H1 (cell line): Measurements from ENCODE around the gene CHN2. TPM values are rescaled to one million over a fixed set of nuclear protein-coding genes. Genes with fewer than 3 reads are reported as not detected.

Experiments used
- CTCF ChIA-PET: fragments of 300-600 bp; sonication (Branson Sonifier 250); formaldehyde crosslinking; loops from one replicate; lab custom pipeline; 2021; ENCODE audit not compliant: partially characterized antibody; lab: Charles Lee
- POLR2A ChIA-PET: fragments of 300-600 bp; sonication (Branson Sonifier 250); formaldehyde crosslinking; loops from one replicate; lab custom pipeline; 2021; ENCODE audit warnings: inconsistent platforms; ENCODE audit not compliant: partially characterized antibody; lab: Charles Lee
- DNase-seq, 2 experiments: peaks; one replicate each; pipeline versions ENCODE4 v3.0.0 to v3.0.0-alpha.2; 2010 to 2022; ENCODE audit warnings: low spot score in 2 of 2, low read depth in 1 of 2, mixed read lengths in 1 of 2
- FAIRE-seq: peaks from 2 replicates; lab custom pipeline; 2011; peaks lifted over from hg19 to GRCh38; lab: Jason Lieb, UNC
- H2AFZ ChIP-seq: 2 replicates; pipeline ENCODE4 v1.8.1; 2012; ENCODE audit warnings: low read length, inconsistent platforms
- H2AK5ac ChIP-seq: 2 replicates; pipeline ENCODE4 v1.6.1; 2013; ENCODE audit warnings: low read depth, low read length
- H2BK120ac ChIP-seq: replicated peaks from 2 replicates; pipeline ENCODE3; 2013; ENCODE audit warnings: low read depth, low read length, inconsistent platforms
- H2BK12ac ChIP-seq: 2 replicates; pipeline ENCODE4 v1.6.1; 2013; ENCODE audit warnings: low read depth, low read length
- H2BK15ac ChIP-seq: 2 replicates; pipeline ENCODE4 v1.6.1; 2013; ENCODE audit warnings: low read length
- H2BK20ac ChIP-seq: 2 replicates; pipeline ENCODE4 v1.6.1; 2013; ENCODE audit warnings: low read length
- H2BK5ac ChIP-seq: 2 replicates; pipeline ENCODE4 v1.6.1; 2013; ENCODE audit warnings: low read depth, low read length
- H3K14ac ChIP-seq: 2 replicates; pipeline ENCODE4 v1.6.1; 2013; ENCODE audit warnings: inconsistent platforms; ENCODE audit not compliant: insufficient read length
- H3K18ac ChIP-seq: 2 replicates; pipeline ENCODE4 v1.6.1; 2013; ENCODE audit warnings: low read length; ENCODE audit errors: extremely low read depth
- H3K23ac ChIP-seq: 2 replicates; pipeline ENCODE4 v1.6.1; 2013; ENCODE audit warnings: inconsistent platforms; ENCODE audit not compliant: insufficient read length
- H3K23me2 ChIP-seq: 2 replicates; pipeline ENCODE4 v1.6.1; 2013; ENCODE audit warnings: low read depth, low read length
- H3K27ac ChIP-seq: 2 replicates; pipeline ENCODE4 v1.6.1; 2011; ENCODE audit warnings: low read depth, low read length, inconsistent platforms
- H3K27me3 ChIP-seq, 4 experiments: replicated peaks in 1 of 4; 1 replicate in 1 of 4; 2 replicates in 3 of 4; pipeline versions ENCODE4 v1.6.1 to v1.8.1; 2011 to 2013; ENCODE audit warnings: low read length in 3 of 4, mild to moderate bottlenecking in 3 of 4, inconsistent platforms in 2 of 4, mixed read lengths in 2 of 4, moderate library complexity in 1 of 4; ENCODE audit not compliant: control insufficient read depth in 3 of 4, insufficient read depth in 3 of 4; ENCODE audit errors: extremely low read depth in 1 of 4
- H3K36me3 ChIP-seq, 4 experiments: 2 replicates each; pipeline versions ENCODE4 v1.6.1 to v1.8.1; 2011 to 2013; ENCODE audit warnings: mild to moderate bottlenecking in 4 of 4, low read length in 3 of 4, moderate library complexity in 2 of 4, control low read depth in 1 of 4, inconsistent platforms in 1 of 4; ENCODE audit not compliant: insufficient read depth in 4 of 4, control insufficient read depth in 2 of 4
- H3K4ac ChIP-seq: replicated peaks from 2 replicates; pipeline ENCODE3; 2013; ENCODE audit warnings: low read length, low read depth, mixed read lengths, inconsistent platforms; ENCODE audit not compliant: insufficient read length
- H3K4me1 ChIP-seq, 4 experiments: replicated peaks in 1 of 4; 1 replicate in 1 of 4; 2 replicates in 3 of 4; pipeline versions ENCODE4 v1.6.1 to v1.8.1; 2011 to 2013; ENCODE audit warnings: low read length in 3 of 4, inconsistent platforms in 2 of 4, mixed read lengths in 1 of 4; ENCODE audit not compliant: insufficient read depth in 4 of 4, control insufficient read depth in 3 of 4
- H3K4me2 ChIP-seq, 2 experiments: 2 replicates each; pipeline versions ENCODE4 v1.6.1 to v1.8.1; 2011 to 2013; ENCODE audit warnings: low read depth in 2 of 2, low read length in 2 of 2, control low read depth in 1 of 2, inconsistent platforms in 1 of 2, mild to moderate bottlenecking in 1 of 2; ENCODE audit not compliant: insufficient read depth in 1 of 2
- H3K4me3 ChIP-seq, 4 experiments: fragments of 200-600, 300-600 bp in 1 of 4; sonication (generic), shearing (Covaris generic), sonication (Bioruptor Twin) in 1 of 4; 2 replicates each; pipeline versions ENCODE4 v1.5.1 to v1.8.1; 2011 to 2016; ENCODE audit warnings: low read length in 4 of 4, low read depth in 3 of 4, control low read depth in 2 of 4, inconsistent platforms in 2 of 4, mild to moderate bottlenecking in 2 of 4, mixed read lengths in 1 of 4, moderate library complexity in 1 of 4; ENCODE audit not compliant: insufficient read depth in 2 of 4; ENCODE audit errors: extremely low read depth in 1 of 4
- H3K56ac ChIP-seq: replicated peaks from 2 replicates; pipeline ENCODE3; 2013; ENCODE audit warnings: low read depth, mild to moderate bottlenecking, mixed read lengths, low read length, inconsistent platforms; ENCODE audit not compliant: insufficient read length
- H3K79me1 ChIP-seq: 2 replicates; pipeline ENCODE4 v1.6.1; 2013; ENCODE audit warnings: low read depth, low read length, control low read depth
- H3K79me2 ChIP-seq, 2 experiments: 2 replicates each; pipeline versions ENCODE4 v1.6.1 to v1.8.1; 2012 to 2013; ENCODE audit warnings: low read length in 2 of 2, mild to moderate bottlenecking in 2 of 2, inconsistent platforms in 1 of 2; ENCODE audit not compliant: insufficient read depth in 2 of 2, control insufficient read depth in 1 of 2
- H3K9ac ChIP-seq, 4 experiments: replicated peaks in 1 of 4; 1 replicate in 1 of 4; 2 replicates in 3 of 4; pipeline versions ENCODE4 v1.6.1 to v1.8.1; 2011 to 2013; ENCODE audit warnings: low read depth in 3 of 4, low read length in 3 of 4, control low read depth in 2 of 4, mild to moderate bottlenecking in 2 of 4, moderate library complexity in 2 of 4, inconsistent platforms in 1 of 4; ENCODE audit errors: extremely low read depth in 1 of 4
- H3K9me3 ChIP-seq, 2 experiments: 2 replicates each; pipeline versions ENCODE4 v1.6.1 to v1.8.1; 2012 to 2013; ENCODE audit warnings: mild to moderate bottlenecking in 2 of 2, moderate library complexity in 2 of 2, control low read depth in 1 of 2, inconsistent platforms in 1 of 2, low read depth in 1 of 2, low read length in 1 of 2, mixed read lengths in 1 of 2; ENCODE audit not compliant: insufficient read depth in 2 of 2
- H4K20me1 ChIP-seq, 2 experiments: replicated peaks in 1 of 2; 2 replicates each; pipeline versions ENCODE3 to v1.8.1; 2011 to 2013; ENCODE audit warnings: inconsistent platforms in 2 of 2, low read length in 2 of 2, mild to moderate bottlenecking in 1 of 2; ENCODE audit not compliant: insufficient read depth in 2 of 2, control insufficient read depth in 1 of 2
- H4K5ac ChIP-seq: 2 replicates; pipeline ENCODE4 v1.6.1; 2013; ENCODE audit warnings: low read length, low read depth, mixed read lengths, inconsistent platforms; ENCODE audit not compliant: insufficient read length
- H4K8ac ChIP-seq: 2 replicates; pipeline ENCODE4 v1.8.0; 2013; ENCODE audit warnings: mild to moderate bottlenecking, moderate library complexity, low read length, inconsistent platforms; ENCODE audit not compliant: insufficient read depth; ENCODE audit errors: extremely low read depth
- H4K91ac ChIP-seq: replicated peaks from 2 replicates; pipeline ENCODE3; 2013; ENCODE audit warnings: low read length, mixed read lengths, inconsistent platforms; ENCODE audit not compliant: insufficient read length
- BACH1 ChIP-seq: IDR thresholded peaks from 2 replicates; pipeline ENCODE4 v1.6.1; 2012; ENCODE audit warnings: low read length, improper control_type of control experiment
- CBX8 ChIP-seq: fragments of 300-800, 300-1000 bp; sonication (generic); IDR thresholded peaks from 2 replicates; pipeline ENCODE4 v1.7.1; 2016; ENCODE audit warnings: low read depth, low read length, borderline replicate concordance
- CHD1 ChIP-seq: IDR thresholded peaks from 2 replicates; pipeline ENCODE4 v1.6.1; 2012; ENCODE audit warnings: low read depth, low read length, improper control_type of control experiment
- CHD2 ChIP-seq: IDR thresholded peaks from 2 replicates; pipeline ENCODE4 v1.6.1; 2012; ENCODE audit warnings: low read length, improper control_type of control experiment
- CREB1 ChIP-seq: IDR thresholded peaks from 2 replicates; pipeline ENCODE4 v1.6.1; 2012; ENCODE audit warnings: inconsistent platforms
- EZH2 ChIP-seq: fragments of 200-600 bp; sonication (generic); IDR thresholded peaks from 2 replicates; pipeline ENCODE4 v1.7.1; 2012; ENCODE audit warnings: low read depth, mild to moderate bottlenecking, moderate library complexity, low read length, inconsistent platforms; ENCODE audit not compliant: severe bottlenecking
- FOSL1 ChIP-seq: IDR thresholded peaks from 2 replicates; pipeline ENCODE4 v1.6.1; 2011; ENCODE audit warnings: mild to moderate bottlenecking, low read depth, low read length, moderate library complexity; ENCODE audit not compliant: insufficient read depth
- JUND ChIP-seq: IDR thresholded peaks from 2 replicates; pipeline ENCODE4 v1.6.1; 2011; ENCODE audit warnings: mild to moderate bottlenecking, improper control_type of control experiment, low read length
- KDM4A ChIP-seq: IDR thresholded peaks from one replicate; pipeline ENCODE4 v1.7.1; 2012; ENCODE audit warnings: low read depth, mild to moderate bottlenecking, moderate library complexity, low read length, inconsistent platforms; ENCODE audit not compliant: severe bottlenecking
- POU5F1 ChIP-seq: IDR thresholded peaks from 2 replicates; pipeline ENCODE4 v1.6.1; 2011; ENCODE audit warnings: low read depth, mild to moderate bottlenecking, low read length, moderate library complexity
- SP1 ChIP-seq: IDR thresholded peaks from 2 replicates; pipeline ENCODE4 v1.6.1; 2011; ENCODE audit warnings: low read depth, low read length
- SP2 ChIP-seq: IDR thresholded peaks from 2 replicates; pipeline ENCODE4 v1.6.1; 2012; ENCODE audit warnings: mild to moderate bottlenecking, low read length, inconsistent platforms
- SUZ12 ChIP-seq: fragments of 200-600 bp; sonication (generic); IDR thresholded peaks from 2 replicates; pipeline ENCODE4 v1.6.1; 2012; ENCODE audit warnings: mild to moderate bottlenecking, inconsistent platforms, low read length, moderate library complexity, mixed read lengths
- TAF7 ChIP-seq: optimal IDR thresholded peaks from 2 replicates; pipeline ENCODE3; 2011; ENCODE audit warnings: low read depth, mild to moderate bottlenecking, inconsistent platforms, low read length, moderate library complexity, borderline replicate concordance
- TBP ChIP-seq: IDR thresholded peaks from 2 replicates; pipeline ENCODE4 v1.6.1; 2011; ENCODE audit warnings: low read depth, low read length, improper control_type of control experiment
- TCF12 ChIP-seq: IDR thresholded peaks from 2 replicates; pipeline ENCODE4 v1.6.1; 2011; ENCODE audit warnings: low read depth, mild to moderate bottlenecking, low read length
- WGBS, 2 experiments: shearing (Covaris generic) in 1 of 2; methylation state at CpG; one replicate each; pipeline versions ENCODE4 v1.1.6 to v1.1.7; 2013 to 2015; ENCODE audit warnings: low lambda C conversion rate in 2 of 2, mixed read lengths in 2 of 2, inconsistent platforms in 1 of 2, low coverage in 1 of 2, missing lambda C conversion rate in 1 of 2; ENCODE audit not compliant: insufficient replicate concordance in 2 of 2, insufficient coverage in 1 of 2, insufficient read length in 1 of 2; ENCODE audit errors: extremely low coverage in 1 of 2, missing lambda C conversion rate in 1 of 2; 5-methylcytosine and 5-hydroxymethylcytosine counted together
- polyA plus RNA-seq, 7 experiments: library from polyadenylated mRNA; depleted of rRNA in 3 of 7; stranded (reverse) in 5 of 7; unstranded in 2 of 7; fragments of >200 nt in 5 of 7; fragments of 200-250 nt in 2 of 7; gene quantifications; 1 replicate in 5 of 7; 2 replicates in 1 of 7; 4 replicates in 1 of 7; pipeline versions ENCODE4 v1.2.1 to v1.2.3, GENCODE V29; 2011 to 2013; ENCODE audit warnings: missing spikeins in 2 of 7, mixed read lengths in 2 of 7
- total RNA-seq: library from RNA; stranded (reverse); fragmentation: NEBNext Ultra II Directional; extraction: Animal tissue kit (Norgen Biotek cat#: 25700); gene quantifications from 2 replicates; pipeline ENCODE4 v1.2.1, GENCODE V29; 2021

The CHN2 gene
- total and polyA plus RNA-seq, 2 of the 8 experiments (the other 6 are each of a cell fraction or from before 2014, with no cell fraction given) = 2.9 to 4.8 TPM

GRCh38 chr7:29276199-29276598, 81.6 kb downstream of the CHN2 start:
- no peaks in the 10 kb centered on the region for H3K9me3 ChIP-seq
- H2AFZ ChIP-seq = no peak overlapping the region
- H3K79me1 ChIP-seq = no peaks in the 10 kb centered on the region
- no peak overlapping the region for H3K9ac ChIP-seq
- no peaks in the 10 kb centered on the region for H3K79me2 ChIP-seq
- H3K4me2 ChIP-seq = peak overlapping the region in 1 of 2 experiments; percentile 22; a peak in 1 of 4 replicates
- peaks cover 3% of the 10 kb centered on the region; the same call in 1 of the 2 replicates for H3K23me2 ChIP-seq
- H3K27me3 ChIP-seq = no peaks in the 10 kb centered on the region
- H3K4me1 ChIP-seq = peaks cover 8 to 18% (median 13%) of the 10 kb centered on the region in 4 experiments; a peak in 5 of 7 replicates
- H3K14ac ChIP-seq = no peak overlapping the region
- 47% methylated on average over 2 of the region's 2 CpGs; no CpG with 5 or more reads in 1 of the 2 experiments for WGBS, 2 experiments
- DNase-seq (peak in 1 of 2 experiments; percentile 43), FAIRE-seq (no peak)
- no peak overlapping the region for H3K56ac ChIP-seq
- no peak overlapping the region for H4K5ac ChIP-seq
- H3K4me3 ChIP-seq = no peak overlapping the region
- no peak overlapping the region for H2BK120ac ChIP-seq
- peak overlapping the region; percentile 92; the same call in 1 of the 2 replicates for H2AK5ac ChIP-seq
- no peak overlapping the region for H3K27ac ChIP-seq
- H2BK20ac ChIP-seq = no peak overlapping the region; the same call in 1 of the 2 replicates
- no peak overlapping the region for H4K8ac ChIP-seq
- no peak overlapping the region for H2BK12ac ChIP-seq
- 0 out of 2 replicates have a peak overlapping the region, but pooled peaks have one; percentile 20 for H3K18ac ChIP-seq
- POLR2A ChIA-PET = no interaction called here
- no peak overlapping the region for H3K4ac ChIP-seq
- H2BK15ac ChIP-seq = no peak overlapping the region
- no peaks in the 10 kb centered on the region for H3K36me3 ChIP-seq
- CTCF ChIA-PET = interaction anchor here (0.8 to 1.7 kb wide), 5 partner anchors 22 to 88 kb away, joined by 3 to 6 read pairs (median 3); no protein-coding TSS in a partner anchor
- H4K20me1 ChIP-seq = no peaks in the 10 kb centered on the region
- H4K91ac ChIP-seq = peak overlapping the region; percentile 49
- H2BK5ac ChIP-seq = no peak overlapping the region
- H3K23ac ChIP-seq = no peak overlapping the region
- TF ChIP-seq CHD2 (no peak), SP2 (no peak), EZH2 (no peak), CREB1 (no peak), TCF12 (no peak), SP1 (no peak), BACH1 (no peak), FOSL1 (no peak), KDM4A (no peak), CHD1 (no peak), POU5F1 (no peak), CBX8 (no peak), TAF7 (no peak), JUND (no peak), SUZ12 (no peak), TBP (no peak)
